Measurements from ENCODE around the gene FAM171A1.

DNA sequence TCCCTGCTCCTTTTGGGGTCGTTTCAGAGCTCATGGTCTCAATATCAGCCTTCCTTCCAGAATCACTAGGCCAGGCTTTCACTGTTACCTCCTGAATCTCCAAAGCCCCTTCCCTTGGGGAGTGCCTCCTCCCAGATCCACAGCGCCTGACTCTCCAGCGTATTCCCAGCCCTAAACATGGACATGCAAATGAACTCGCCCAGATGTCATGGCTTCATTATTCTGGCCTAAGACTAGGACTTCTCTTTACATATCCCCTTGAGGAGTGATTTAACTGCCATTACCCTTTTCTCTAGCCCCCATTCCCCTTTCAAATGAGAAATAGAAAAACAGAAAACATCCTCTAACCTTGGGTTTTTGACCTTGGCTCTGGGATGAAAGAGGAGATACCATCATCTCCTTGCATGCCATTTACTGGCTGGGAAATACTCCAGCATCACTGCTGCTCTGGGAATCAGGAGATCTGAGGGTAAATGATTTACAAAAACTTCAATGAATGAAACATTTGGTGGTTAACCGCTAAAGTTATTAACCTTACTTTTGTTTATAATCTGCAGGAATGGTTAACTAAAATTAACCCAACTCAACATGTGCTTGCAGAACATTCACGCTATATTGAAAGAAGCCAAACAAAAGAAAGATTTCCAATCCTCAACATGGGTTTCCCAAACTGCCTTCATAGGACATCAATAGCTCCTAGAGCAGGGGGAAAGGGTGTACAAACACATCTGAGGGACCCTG lies 37.0 kb downstream of the FAM171A1 start:
- TF ChIP-seq, protein P1, sequence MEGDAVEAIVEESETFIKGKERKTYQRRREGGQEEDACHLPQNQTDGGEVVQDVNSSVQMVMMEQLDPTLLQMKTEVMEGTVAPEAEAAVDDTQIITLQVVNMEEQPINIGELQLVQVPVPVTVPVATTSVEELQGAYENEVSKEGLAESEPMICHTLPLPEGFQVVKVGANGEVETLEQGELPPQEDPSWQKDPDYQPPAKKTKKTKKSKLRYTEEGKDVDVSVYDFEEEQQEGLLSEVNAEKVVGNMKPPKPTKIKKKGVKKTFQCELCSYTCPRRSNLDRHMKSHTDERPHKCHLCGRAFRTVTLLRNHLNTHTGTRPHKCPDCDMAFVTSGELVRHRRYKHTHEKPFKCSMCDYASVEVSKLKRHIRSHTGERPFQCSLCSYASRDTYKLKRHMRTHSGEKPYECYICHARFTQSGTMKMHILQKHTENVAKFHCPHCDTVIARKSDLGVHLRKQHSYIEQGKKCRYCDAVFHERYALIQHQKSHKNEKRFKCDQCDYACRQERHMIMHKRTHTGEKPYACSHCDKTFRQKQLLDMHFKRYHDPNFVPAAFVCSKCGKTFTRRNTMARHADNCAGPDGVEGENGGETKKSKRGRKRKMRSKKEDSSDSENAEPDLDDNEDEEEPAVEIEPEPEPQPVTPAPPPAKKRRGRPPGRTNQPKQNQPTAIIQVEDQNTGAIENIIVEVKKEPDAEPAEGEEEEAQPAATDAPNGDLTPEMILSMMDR (conservative IDR thresholded peaks at IDR 0.05; ENCODE audit: low read length): no peak
- TF ChIP-seq EZH2phosphoT487 (IDR thresholded peaks at IDR 0.05; ENCODE audit: borderline replicate concordance): no peak
